Measurements from ENCODE around the gene SF3B1.

SF3B1 gene

DNA sequence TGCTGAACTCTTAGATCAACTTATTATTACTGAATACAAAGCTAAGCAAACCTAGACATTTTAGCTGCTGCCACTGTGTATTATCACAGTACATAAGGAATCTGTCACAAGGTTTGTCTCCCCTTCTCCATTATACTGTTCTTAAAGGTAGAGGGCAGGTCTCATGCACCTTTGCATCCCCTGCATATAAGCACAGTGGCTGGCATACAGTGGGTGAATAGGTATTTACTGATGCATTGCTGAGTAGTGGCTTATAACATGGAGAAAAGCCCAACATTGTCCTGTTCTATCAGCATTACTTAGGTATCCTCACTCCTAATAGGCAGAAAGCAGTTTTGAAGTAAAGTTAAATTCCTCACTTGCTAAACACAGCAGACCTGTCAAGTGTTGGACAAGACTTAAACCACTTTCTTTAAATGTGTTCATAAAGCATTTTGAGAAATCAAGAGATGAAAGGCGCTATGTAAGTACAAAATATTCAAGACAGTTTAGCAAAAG, 43.6 kb downstream of the SF3B1 start:
- CTCF ChIA-PET: interaction anchor here (0.7 to 1.2 kb wide), 3 partner anchors 12 to 200 kb away, joined by 3 read pairs; no protein-coding TSS in a partner anchor
- Histone ChIP-seq H3K4me1 (ENCODE audit: control insufficient read depth, insufficient read depth, low read length) (no peaks in the 10 kb centered on the region), H3K9me3 (ENCODE audit: control insufficient read depth, insufficient read depth, low read depth, low read length) (no peaks in the 10 kb centered on the region), H3K4me3 (ENCODE audit: low read depth, low read length) (no peak overlapping the region), H3K36me3 (ENCODE audit: control insufficient read depth in 2 of 2, insufficient read depth in 1 of 2, low read length in 2 of 2) (peaks cover 37 to 55% of the 10 kb centered on the region in 2 experiments), H3K27ac (ENCODE audit: extremely low read depth, low read depth, low read length) (no peak overlapping the region)
- no peak for TF ChIP-seq ZNF571 (tag by site-specific recombination; IDR thresholded peaks at IDR 0.05)
- TF ChIP-seq ZNF768 (tag by site-specific recombination; IDR thresholded peaks at IDR 0.05): no peak
- TF ChIP-seq, protein P1, sequence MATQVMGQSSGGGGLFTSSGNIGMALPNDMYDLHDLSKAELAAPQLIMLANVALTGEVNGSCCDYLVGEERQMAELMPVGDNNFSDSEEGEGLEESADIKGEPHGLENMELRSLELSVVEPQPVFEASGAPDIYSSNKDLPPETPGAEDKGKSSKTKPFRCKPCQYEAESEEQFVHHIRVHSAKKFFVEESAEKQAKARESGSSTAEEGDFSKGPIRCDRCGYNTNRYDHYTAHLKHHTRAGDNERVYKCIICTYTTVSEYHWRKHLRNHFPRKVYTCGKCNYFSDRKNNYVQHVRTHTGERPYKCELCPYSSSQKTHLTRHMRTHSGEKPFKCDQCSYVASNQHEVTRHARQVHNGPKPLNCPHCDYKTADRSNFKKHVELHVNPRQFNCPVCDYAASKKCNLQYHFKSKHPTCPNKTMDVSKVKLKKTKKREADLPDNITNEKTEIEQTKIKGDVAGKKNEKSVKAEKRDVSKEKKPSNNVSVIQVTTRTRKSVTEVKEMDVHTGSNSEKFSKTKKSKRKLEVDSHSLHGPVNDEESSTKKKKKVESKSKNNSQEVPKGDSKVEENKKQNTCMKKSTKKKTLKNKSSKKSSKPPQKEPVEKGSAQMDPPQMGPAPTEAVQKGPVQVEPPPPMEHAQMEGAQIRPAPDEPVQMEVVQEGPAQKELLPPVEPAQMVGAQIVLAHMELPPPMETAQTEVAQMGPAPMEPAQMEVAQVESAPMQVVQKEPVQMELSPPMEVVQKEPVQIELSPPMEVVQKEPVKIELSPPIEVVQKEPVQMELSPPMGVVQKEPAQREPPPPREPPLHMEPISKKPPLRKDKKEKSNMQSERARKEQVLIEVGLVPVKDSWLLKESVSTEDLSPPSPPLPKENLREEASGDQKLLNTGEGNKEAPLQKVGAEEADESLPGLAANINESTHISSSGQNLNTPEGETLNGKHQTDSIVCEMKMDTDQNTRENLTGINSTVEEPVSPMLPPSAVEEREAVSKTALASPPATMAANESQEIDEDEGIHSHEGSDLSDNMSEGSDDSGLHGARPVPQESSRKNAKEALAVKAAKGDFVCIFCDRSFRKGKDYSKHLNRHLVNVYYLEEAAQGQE (tag by site-specific recombination; IDR thresholded peaks at IDR 0.05): no peak
- TF ChIP-seq TRIM28 (IDR thresholded peaks at IDR 0.05; ENCODE audit: borderline replicate concordance, low read length): no peak
- TF ChIP-seq ZBTB17 (tag by site-specific recombination; IDR thresholded peaks at IDR 0.05): no peak
- TF ChIP-seq FEZF1 (tag by site-specific recombination; IDR thresholded peaks at IDR 0.05): no peak
- no peak for TF ChIP-seq ZNF157 (tag by site-specific recombination; IDR thresholded peaks at IDR 0.05)
- TF ChIP-seq ZNF426 (tag by site-specific recombination; IDR thresholded peaks at IDR 0.05): no peak
- TF ChIP-seq, protein P2, sequence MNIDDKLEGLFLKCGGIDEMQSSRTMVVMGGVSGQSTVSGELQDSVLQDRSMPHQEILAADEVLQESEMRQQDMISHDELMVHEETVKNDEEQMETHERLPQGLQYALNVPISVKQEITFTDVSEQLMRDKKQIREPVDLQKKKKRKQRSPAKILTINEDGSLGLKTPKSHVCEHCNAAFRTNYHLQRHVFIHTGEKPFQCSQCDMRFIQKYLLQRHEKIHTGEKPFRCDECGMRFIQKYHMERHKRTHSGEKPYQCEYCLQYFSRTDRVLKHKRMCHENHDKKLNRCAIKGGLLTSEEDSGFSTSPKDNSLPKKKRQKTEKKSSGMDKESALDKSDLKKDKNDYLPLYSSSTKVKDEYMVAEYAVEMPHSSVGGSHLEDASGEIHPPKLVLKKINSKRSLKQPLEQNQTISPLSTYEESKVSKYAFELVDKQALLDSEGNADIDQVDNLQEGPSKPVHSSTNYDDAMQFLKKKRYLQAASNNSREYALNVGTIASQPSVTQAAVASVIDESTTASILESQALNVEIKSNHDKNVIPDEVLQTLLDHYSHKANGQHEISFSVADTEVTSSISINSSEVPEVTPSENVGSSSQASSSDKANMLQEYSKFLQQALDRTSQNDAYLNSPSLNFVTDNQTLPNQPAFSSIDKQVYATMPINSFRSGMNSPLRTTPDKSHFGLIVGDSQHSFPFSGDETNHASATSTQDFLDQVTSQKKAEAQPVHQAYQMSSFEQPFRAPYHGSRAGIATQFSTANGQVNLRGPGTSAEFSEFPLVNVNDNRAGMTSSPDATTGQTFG (tag by site-specific recombination; IDR thresholded peaks at IDR 0.05; ENCODE audit: borderline replicate concordance): no peak
- no peak for TF ChIP-seq ZNF521 (tag by site-specific recombination; IDR thresholded peaks at IDR 0.05)
- TF ChIP-seq ZNF404 (tag by site-specific recombination; IDR thresholded peaks at IDR 0.05): no peak
- no peak for TF ChIP-seq KLF10 (tag by site-specific recombination; IDR thresholded peaks at IDR 0.05)
- no peak for TF ChIP-seq ZNF629 (tag by site-specific recombination; IDR thresholded peaks at IDR 0.05)
- no peak for TF ChIP-seq ZNF776 (tag by site-specific recombination; IDR thresholded peaks at IDR 0.05; ENCODE audit: borderline replicate concordance)
- TF ChIP-seq ZXDB (tag by site-specific recombination; IDR thresholded peaks at IDR 0.05): no peak
- no peak for TF ChIP-seq PRDM4 (tag by site-specific recombination; IDR thresholded peaks at IDR 0.05)
- TF ChIP-seq ZNF623 (tag by site-specific recombination; IDR thresholded peaks at IDR 0.05): no peak
- TF ChIP-seq, protein P3, sequence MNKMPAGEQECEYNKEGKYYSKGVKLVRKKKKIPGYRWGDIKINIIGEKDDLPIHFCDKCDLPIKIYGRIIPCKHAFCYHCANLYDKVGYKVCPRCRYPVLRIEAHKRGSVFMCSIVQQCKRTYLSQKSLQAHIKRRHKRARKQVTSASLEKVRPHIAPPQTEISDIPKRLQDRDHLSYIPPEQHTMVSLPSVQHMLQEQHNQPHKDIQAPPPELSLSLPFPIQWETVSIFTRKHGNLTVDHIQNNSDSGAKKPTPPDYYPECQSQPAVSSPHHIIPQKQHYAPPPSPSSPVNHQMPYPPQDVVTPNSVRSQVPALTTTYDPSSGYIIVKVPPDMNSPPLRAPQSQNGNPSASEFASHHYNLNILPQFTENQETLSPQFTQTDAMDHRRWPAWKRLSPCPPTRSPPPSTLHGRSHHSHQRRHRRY (tag by site-specific recombination; IDR thresholded peaks at IDR 0.05): no peak
- POLR2A ChIA-PET: no interaction called here
